Fibroblast of upper back skin (primary cell): Measurements from ENCODE around the gene TMEM87A.
"Not testable (repeated sequence)": the region's sequence is repeated elsewhere in the genome, so short reads cannot be mapped to it uniquely, and the experiment has no call there.

Experiments
- DNase-seq: peaks from one replicate; pipeline ENCODE4 v3.0.0-alpha.2; 2013

TMEM87A gene, protein sequence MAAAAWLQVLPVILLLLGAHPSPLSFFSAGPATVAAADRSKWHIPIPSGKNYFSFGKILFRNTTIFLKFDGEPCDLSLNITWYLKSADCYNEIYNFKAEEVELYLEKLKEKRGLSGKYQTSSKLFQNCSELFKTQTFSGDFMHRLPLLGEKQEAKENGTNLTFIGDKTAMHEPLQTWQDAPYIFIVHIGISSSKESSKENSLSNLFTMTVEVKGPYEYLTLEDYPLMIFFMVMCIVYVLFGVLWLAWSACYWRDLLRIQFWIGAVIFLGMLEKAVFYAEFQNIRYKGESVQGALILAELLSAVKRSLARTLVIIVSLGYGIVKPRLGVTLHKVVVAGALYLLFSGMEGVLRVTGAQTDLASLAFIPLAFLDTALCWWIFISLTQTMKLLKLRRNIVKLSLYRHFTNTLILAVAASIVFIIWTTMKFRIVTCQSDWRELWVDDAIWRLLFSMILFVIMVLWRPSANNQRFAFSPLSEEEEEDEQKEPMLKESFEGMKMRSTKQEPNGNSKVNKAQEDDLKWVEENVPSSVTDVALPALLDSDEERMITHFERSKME

DNA sequence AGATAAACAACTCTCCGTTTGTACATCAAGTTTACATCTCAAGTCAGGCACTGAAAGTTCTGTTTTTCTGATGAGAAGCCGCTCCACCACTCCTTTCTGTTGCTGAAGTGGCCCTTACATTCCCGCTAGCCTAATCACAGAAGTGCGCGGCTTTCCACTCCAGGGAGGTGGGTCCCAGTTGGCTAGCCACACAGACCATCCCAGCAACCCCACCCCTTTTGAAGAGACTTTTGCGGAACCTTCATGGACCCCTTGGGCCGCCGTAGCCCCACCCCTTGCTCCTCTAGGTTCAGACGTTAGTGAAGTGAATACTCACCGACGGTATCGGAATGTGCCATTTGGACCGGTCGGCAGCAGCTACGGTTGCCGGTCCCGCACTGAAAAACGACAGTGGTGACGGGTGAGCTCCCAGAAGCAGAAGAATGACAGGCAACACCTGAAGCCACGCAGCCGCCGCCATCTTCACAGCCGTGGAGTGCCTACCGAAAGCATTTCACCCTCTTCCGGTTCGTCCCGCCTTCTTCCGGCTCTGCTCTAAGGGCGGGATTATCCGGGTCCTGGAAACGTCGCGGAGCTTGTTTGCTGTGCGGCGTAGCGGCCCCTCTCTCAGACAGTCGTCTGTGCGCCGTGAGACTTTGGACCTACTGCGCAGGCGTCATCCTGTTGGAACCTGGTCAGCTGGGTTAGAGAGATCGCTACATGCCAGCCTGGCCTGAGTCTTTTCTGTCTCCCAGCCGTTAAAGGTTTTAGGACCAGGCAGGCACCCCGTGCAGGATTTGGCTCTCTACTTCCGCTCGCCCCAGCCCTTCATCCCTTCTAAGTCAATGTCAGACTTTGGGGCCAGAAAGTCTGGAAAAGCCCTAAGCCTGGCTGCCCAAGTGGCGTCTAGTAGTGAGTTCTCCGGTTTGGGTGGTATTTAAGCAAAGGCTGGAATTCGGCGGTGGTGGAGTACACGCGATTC lies at the start of gene TMEM87A, which contains the start of gene GANC:
Gene TMEM87A (minus strand): TSS at position 495 of the 961 bp plus-strand sequence. CDS start 35 bp downstream, at position 460.
Gene GANC (plus strand): TSS at position 263 of the 961 bp plus-strand sequence. CDS start 1,281 bp downstream, outside the sequence.
- peak; percentile 99 for DNase-seq

DNA sequence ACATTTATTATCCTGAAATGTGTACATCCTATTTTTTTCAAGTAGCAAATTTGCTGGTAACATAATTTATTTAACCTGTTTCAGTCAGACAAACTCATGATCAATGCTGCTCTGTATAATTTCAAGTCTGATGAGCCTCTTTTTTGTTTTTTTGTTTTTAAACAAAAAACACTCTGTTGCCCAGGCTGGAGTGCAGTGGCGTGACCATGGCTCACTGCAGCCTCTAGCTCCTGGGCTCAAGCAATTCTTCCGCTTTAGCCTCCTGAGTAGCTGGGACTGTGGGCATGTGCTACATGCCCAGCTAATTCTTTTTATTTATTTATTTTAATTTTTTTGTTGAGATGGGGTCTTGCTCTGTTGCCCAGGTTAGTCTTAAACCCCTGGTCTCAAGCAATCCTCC lies 46.0 kb upstream of the TMEM87A start:
- DNase-seq = no peak

DNA sequence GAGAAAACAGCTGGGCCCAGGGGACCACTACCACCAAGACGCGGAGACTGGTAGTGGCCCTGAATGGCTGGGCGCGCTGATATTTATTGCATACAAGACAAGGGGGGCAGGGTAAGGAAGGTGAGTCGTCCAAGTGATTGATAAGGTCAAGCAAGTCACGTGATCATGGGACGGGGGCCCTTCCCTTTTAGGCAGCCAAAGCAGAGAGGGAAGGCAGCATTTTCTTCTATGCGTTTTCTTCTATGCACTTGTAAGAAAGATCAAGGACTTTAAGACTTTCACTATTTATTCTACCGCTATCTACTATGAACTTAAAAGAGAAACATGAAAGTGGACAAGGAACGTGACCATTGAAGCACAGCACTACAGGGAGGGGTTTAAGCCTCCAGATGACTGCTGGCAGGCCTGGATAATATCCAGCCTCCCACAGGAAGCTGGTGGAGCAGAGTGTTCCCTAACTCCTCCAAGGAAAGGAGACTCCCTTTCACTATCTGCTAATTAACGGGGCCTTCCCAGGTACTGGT lies 43.1 kb upstream of the TMEM87A start:
- not testable (repeated sequence) for DNase-seq

DNA sequence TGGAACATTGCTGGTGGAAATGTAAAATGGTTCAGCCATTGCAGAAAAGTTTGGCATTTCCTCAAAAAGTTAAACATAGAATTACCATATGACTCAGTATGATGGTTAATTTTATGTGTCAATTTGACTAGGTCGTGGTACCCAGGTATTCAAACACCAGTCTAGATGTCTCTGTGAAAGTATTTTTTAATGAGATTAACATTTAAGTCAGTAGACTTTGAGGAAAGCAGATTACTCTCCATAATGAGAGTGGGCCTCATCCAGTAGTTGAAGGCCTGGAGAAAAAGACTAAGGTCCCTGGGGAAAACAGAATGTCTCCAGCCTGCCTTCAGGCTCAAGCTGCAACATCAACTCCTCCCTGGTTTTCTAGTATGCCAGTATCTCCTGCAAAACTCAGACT lies 42.3 kb upstream of the TMEM87A start:
- peak; percentile 36 for DNase-seq

DNA sequence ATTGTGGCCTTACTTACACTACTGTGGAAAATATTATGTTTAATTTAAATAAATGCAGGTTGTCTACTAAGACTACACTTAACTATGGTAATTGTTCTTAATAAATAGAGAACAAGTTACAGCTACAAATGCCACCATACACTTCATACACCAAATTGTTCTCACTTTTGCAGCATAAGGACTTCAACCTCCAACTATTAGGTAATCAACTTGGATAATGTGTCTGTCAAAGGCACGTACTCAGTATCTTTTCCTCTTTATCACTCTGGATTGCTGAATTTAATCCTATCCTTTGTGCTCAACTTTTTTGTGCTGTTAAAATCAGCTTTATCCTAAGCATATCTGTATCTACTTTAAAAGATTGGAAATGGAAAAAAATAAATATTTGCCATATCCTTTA lies 41.6 kb upstream of the TMEM87A start:
- no peak for DNase-seq

DNA sequence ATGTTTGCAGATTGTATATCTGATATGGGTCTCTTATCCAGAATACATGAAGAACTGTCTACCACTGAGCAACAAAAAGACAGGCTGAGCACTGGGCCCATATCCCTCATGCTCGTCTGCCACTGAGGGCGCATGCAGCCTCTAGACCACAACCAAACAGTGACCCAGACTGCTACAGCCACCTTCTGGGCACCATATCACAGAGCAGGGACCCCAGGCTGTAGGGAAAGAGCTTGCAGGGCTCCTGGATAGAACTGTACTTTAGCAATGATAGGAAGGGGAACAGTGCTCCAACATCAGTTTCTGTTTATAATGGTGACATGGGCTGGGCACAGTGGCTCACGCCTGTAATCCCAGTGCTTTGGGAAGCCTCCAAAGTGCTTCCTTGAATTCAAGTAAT lies 40.2 kb upstream of the TMEM87A start:
- no peak for DNase-seq

DNA sequence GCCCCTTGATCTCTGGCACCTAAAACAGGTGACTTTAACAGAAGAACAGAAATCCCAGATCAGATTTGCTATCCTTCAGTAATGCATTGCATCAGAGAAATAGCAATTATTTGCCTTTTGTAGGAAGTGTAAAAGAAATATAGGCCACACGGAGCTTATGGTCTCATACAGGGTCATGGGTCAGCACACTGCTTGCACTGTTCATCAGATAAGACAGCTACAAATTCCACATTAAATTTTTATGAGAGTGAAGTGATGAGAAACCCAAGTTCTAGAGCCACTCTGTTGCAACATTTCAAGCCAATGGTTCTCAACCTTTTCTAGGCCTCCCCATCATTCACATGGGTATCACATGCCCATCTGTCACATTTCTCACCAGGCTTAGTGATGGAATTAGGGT lies 33.4 kb upstream of the TMEM87A start:
- no peak for DNase-seq

DNA sequence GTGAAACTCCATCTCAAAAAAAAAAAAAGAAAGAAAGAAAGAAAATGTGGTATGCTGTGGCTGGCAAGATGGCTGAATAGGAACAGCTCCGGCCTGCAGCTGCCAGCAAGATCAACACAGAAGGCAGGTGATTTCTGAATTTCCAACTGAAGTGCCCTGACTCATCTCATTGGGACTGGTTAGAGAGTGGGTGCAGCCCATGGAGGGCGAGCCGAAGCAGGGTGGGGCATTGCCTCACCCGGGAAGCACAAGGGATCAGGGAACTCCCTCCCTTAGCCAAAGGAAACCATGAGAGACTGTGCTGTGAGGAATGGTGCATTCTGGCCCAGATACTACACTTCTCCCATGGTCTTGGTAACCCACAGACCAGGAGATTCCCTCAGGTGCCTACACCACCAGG lies 27.8 kb upstream of the TMEM87A start:
- not testable (repeated sequence) for DNase-seq

DNA sequence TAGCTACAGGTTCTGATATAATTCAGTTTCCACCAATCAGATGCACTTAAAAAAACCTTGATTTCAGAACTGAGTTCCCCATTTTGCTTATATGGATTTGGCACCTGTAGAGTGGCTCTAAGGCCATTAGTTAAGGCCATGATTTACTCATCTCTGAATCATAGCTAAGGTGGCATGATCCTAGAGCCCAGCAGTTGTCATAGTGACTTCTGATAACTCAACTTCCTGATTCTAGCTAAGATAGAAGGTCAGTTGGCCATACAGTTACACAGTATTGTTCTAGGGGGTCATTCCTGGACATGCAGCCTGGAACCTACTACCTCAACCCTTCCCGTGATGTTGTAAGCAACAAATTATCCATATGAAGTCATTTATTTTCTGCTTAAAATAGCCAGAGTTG lies 15.9 kb upstream of the TMEM87A start:
- DNase-seq = no peak

DNA sequence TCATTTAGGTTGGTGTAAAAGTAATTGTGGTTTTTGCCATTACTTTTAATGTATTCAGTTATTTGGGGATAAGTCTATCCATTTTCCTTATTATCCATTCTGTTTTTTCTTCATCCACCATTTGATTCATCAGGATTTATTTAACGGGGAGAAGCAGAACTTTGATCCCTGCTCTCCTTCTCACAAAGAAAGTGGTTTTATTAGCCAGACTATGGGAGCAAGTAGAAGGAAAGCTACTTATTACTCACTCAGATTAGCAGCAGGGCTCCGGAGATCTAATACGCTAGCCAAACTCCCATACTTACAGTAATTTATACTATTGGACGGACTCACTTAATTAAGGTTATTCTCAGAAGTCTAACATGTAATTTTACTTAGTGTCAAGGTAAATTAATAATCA lies 14.7 kb upstream of the TMEM87A start:
- DNase-seq = no peak

DNA sequence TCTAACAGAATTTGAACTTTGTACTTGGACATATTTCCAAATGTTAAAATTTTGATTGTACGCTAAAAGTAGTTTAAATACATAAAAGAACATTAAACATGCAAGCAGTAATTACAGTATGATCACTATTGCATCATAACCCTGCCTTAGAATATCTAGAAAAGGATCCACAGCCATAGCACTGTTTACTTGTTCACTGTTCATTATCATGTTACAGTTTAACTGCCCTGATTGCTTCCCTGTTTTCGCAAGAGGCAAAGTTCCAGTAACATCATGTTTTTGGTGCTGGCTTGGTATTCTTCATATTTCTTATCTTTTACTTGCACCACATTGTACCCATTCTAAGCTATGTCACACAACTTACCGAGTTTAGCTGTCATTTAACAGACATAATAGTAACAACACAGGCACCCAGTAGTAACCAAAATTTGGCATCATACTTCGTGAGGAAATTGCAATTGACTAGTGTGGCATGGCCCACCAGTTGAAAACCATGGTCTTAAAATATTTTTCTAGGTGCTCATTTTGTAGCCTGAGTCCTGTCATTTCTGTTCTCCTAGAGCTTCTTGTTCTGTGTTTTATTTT lies 13.3 kb upstream of the TMEM87A start:
- no peak for DNase-seq

DNA sequence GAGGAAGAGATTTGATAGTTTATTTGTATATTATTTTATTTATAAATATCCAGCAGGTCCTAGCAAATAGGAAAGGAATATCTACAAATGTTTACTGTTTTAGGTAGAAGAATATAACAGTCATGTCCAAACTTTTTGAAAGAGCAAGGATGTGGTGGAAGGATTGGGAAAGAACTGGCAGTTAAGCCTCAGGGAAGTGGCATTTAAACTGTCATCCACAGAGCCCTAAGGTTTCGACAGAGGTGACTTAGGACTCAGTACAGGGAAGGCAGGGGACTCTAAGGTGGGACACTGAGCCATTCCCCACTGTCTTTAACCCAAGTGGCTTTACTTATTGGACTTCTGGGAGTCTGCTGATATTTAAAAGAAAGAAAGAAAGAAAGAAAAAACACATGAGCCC lies 11.8 kb upstream of the TMEM87A start:
- DNase-seq = no peak

DNA sequence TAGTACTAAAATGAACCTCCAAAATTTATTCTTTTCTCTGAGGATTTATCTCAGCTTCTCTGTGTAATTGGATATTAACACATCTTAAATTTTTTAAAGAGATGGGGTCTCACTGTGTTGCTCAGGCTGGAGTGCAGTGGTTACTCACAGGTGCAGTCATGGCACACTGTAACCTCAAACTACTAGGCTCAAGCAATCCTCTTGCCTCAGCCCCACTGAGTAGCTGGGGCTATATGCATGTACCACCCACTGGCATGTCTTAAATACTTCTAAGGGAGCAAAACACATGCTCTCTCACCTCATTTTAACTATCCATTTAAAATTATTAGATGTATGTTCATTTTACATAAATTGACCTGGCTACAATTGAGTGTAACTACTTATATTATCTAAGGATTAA lies 11.3 kb upstream of the TMEM87A start:
- DNase-seq = no peak

DNA sequence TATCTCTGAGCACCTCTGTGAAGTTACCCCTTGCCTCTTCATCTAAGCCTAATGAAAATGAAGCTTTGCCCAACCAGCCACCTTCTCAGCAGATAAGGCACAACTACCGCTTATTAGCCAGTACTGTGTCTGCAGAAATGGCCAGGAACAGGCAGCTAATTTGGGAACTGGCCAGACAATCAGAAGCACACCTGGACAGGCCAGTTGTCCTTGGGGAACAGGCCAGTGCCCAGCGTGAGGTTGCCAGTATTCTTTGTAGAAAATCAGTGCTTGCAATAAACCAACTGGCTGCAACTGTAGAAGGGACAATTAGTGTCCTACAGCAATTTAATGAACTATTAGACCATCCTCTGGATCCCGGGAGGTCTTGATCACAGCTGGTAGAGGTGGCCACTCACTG lies 10.4 kb upstream of the TMEM87A start:
- DNase-seq = no peak

DNA sequence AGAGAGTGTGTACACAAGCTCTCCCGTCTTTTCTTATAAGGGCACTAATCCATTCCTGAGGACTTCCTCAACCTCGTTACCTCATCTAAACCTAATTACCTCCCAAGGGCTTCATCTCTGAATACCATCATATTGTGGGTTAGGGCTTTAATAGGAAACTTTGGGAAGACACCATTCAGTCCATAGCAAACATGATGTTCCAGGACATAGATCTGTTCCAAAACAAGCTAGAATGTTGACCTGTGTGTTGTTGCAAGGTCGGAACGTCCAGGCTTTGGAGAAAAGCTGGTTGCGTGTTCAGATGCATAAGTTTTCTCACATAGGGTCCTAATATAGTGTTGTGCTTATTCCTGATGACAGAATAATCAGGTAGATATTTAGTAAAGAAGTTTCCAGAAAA lies 9.7 kb upstream of the TMEM87A start:
- no peak for DNase-seq

DNA sequence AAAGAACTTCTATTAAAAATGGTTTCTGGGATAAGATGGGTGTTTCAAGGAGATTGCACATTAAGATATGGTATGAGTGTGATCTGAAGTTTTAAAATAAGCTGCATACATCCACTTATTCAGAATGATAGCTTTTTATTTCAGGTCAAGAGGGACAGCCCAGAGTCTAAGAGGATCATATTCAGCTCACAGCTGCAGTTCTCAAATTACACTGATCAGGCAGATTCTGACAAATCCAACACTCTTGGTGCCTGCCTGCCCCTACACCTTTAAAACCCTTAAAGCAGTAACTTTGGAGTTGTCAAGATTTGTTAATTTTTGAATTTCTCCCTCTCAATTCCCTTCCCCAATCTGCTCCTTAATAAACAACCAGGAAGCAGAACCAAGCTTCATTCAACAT lies 9.1 kb upstream of the TMEM87A start:
- no peak for DNase-seq

DNA sequence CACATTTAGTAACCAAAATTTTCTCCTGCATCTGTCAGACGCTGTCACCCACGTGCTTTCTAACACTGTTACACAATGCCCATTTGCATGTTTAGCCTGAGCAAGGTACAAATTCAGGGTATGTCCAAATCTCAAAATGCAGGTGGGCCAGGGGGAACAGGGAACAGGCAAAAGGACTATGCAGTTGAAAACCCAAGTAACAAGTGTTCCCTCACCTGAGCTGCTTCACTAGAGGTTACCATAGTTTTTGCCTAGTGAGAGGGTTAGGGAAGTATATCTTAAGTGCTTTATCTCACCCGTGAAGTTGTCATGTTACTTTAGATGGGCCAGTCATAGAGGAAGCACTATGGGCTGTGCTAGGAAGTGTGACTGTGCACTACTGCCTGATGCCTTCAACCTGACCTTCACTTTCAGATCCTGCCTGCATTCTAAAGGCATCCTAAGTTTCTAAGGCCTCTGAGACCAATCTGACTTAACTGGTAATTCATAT lies 6.0 kb upstream of the TMEM87A start:
- no peak for DNase-seq

DNA sequence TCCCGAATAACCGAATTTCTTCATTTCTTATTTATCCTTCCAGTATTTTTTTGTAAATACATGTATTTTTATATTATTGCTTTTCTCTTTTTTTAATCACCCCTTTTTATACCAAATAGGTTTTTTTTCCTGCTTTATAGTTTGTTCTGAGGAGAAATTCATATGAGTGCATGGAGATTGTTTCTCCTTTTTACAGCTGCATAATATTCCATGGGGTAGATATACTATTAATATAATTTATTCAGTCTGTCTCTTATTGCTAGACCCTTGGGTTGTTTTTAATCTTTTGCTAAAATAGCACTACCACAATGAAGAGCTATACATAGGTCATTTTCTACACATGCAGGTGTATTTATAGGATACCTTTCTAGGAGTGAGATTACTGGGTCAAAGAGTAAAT lies 3.5 kb upstream of the TMEM87A start:
- DNase-seq = no peak

DNA sequence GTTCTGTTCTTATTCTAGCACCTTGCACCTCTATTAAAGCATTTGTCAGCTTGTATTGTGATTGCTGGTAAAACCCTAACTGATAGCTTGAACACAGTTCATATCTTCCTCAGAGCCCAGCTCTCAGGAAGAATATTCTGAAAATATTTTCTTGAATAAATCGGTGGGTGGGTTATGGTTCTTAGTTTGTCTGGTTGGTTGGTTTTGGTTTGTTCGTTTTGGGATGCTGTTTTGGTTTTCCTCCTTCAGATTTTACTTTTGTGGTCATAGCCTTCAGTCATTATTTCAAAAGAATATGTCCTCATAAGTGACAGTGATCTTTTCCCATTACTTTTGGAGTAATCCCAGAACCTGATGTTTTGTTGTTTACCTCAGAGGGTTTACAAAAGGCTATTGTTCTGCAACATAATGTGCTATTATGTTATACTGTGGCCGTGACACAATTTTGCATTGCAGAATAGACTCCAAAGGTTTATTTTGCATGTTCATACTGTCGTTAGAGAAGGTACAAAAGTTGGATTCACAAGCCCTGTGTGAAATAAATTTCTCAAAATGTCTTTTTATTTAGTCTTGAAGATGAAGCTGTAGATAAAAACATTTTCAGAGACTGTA lies 2.7 kb upstream of the TMEM87A start:
- no peak for DNase-seq

DNA sequence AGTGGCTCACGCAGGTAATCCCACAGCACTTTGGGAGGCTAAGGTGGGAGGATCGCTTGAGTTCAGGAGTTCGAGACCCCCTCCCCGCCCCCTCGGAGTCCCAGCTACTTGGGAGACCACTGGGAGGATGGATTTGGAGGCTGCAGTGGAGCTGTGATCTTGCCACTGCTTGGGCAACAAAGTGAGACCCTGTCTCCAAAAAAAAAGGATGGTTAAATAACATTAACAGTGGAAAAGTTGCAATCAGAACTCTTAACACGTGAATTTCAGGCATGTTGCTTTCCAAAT lies 1.4 kb upstream of the TMEM87A start:
- DNase-seq = no peak

DNA sequence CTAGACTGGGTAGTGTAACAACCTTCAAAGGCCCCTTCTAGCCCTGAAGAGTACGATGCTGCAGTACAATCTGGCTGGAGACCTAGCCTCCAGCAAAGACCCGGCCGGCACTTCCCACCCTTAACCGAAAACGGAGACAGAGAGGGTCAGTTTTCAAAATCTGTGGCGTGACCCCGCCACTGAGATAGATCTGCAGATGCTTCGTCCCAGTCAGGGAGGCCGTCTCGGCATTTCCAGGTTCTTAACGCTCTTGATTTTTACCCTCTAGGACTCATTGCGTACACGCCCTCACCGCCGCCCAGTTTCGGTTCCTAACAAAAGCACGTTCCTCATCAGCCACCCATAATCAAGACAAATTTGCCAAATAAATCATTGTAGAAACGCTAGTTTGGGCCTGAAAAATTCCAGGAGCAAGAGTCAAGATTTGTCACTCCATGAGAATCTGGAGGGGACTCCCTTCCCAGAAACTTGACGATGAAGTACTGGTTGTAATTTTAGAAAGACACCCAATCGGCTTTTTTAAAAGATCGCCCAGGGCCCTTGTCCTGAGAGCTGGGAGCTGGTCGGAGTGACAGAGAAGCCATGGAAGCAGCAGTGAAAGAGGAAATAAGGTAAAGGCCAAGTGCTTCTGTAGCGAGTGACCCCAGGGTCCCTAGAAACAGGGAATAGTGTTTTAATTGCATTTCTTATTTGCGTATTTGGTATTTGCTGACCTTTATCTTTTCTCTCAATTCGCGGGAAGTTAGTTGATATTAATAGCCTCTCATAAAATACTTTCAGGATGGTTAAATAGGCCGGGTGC lies 868 bp upstream of the TMEM87A start:
- peak; percentile 67 for DNase-seq

DNA sequence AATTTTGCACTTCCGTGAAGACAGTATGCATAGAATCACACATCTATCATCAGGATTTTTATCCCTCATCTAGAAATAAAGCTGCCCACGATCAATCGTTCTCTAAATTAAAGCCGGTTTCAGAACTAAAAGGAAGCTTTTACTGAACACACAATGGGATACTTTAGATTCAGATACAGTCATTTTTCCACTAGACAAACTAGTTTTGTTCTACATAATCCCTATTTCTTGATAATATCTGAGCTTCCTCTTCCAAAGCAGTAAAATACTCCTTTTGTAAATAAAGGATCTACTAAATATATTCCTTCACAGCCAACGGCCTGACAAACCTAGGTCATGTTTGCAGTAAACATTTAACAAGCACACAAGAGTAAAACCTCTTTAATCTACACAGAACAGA lies 2.2 kb downstream of the TMEM87A start:
- DNase-seq = no peak
